GM19240 (cell line): Measurements from ENCODE around the gene CST6.
"Not testable (repeated sequence)": the region's sequence is repeated elsewhere in the genome, so short reads cannot be mapped to it uniquely, and the experiment has no call there.

Experiments
- DNase-seq: peaks from one replicate; pipeline ENCODE4 v3.0.0; 2011; ENCODE audit warnings: low spot score; ENCODE audit not compliant: insufficient read length

CST6 gene

DNA sequence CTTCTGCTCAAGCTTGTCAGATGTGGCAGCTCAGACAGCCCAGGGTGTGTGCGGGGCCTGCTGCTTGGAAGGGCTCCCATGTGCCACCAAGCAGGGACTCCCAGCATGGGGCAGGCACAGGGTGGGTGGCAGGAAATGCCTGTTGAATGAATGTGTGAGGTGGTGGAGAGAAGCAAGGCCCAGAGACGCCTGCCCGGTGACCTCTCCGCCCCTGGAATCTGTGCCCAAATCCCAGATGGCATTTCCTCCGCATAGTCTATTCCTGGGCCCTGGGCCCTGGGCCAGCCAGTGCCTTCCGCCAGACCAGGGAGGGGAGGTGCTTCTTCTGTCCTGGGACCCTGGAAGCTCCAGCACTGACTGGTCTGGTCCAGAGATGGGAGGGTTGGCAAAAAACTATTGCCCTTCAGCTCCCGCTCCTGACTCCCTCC, 3.7 kb downstream of the CST6 start:
- no peak for DNase-seq

DNA sequence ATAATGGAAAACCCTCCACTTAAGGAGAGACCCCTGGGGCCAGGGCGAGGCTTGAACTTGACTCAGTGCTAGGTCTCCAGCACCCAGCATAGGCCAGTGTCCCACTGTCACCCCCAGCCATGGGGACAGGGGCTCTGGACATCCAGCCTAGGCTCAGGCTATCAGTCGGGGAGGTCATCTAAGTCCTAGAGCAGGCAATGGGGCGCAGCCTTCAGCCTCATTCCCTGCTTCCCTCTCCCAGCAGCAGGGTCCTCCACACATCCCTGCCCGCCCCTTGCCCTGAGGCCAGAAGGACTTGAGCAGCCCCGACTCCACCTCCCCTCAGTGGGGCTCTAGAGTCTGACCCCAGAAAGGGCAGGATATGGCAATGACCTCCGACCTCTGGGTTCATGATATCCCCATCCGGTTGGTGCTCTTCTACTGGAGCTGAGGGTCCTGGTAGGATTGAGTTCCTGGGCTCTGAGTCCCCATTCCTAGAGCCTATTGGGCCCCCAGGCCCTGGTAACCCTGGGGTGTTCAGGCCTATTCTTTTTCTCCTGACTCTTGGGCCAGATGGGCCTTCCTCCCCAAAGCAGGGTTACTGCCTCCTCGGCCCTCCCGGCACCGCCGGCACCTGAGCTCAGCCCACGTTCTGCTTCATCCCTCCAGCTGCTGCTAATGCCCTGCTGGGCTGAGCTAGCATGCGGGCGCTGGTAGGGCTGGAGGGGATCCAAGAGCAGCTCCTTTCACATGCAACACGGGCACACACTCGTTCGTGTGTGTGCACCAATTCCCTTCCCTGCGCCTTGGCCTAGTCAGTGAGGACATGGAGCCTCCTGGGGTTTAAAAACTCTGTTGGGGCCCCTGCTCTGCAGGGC, 4.4 kb downstream of the CST6 start:
- no peak for DNase-seq

DNA sequence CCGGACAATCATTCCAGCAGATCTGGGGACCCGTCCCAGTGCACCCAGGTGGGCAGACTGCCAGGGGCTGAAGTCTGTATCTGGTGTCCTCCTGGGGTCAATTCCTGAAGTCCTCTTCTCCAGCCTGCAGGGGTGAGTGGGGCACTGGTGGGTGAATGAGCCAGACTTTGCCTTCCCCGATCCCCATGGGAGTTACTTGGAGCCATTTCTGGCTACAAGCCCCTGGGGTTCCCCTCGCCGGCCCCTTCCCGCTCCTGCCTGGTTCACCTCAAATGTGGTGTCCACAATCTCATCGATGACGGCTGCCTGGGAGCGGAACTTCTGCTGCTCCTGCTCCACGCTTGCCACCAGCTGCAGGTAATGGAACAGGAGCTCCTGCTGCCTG, 5.0 kb downstream of the CST6 start:
- DNase-seq: no peak

DNA sequence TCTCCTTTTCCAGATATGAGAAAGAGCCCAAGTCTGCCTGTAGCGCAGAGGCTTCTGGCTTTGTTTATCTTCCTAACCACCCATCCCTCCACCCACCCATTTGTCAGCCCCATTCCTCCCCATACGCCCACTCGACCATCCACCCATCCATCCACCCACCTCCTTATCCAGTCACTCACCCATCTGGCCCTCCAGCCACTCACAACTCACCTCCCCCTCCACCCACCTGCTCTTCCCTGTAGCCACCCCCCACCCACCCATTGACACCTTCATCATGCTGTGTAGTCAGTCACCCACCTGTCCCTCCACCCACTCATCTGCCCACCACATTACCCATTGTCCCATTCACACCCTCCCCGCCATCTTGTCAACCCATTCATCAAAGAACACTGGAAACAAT, 5.5 kb downstream of the CST6 start:
- DNase-seq: no peak

DNA sequence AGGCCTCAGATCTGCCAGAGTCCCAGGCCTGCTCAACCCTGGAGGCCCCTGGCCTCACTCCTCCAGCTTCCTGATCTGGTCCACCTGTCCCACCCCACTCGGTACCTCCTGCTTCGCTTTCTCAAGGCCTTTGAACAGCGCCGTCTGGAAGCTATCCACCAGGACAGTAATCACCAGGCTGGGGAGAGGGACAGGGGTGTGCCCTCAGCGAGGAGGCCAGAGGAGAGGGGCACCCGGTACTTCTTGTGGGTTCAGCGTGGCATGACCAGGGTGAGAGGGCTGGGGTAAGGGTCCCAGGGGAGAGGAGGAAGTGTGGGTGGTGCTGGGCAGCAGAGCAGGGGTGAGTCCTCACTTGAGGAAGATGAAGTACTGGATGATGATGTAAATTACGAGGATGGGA, 8.4 kb downstream of the CST6 start:
- DNase-seq: no peak

DNA sequence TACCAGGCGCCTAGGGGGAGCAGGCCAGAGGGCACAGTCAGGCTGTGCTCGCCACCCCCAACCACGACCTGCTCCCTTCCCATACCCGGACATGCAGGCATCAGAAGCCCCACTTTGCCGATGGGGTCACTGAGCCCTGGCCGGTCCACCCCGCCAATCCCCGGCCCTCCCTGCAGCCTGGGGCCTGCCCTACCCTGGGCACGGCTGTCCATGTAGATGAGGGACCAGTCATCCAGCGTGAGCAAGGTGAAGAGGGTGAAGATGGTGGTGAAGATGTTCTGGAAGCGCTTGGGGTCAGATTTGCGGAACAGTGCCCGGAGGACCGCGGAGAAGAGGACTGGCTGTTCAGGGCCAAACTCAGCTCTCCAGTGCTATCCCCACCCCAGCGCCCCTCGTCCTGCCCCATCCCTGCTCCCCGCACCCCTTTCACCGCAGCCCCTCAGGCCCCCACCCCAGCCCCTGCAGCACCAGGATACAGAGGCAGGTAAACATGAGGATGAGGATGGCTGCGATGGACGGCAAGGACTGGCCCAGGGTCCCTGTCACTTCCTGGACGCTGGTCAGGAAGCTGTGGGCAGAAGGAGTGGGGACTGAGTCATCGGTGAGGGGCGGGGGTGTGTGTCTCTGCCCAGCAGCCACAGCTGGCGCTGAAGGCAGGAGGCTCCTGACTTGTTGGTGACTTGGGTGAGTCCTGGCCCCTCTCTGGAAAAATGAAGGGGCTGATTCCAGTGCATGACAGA, 9.0 kb downstream of the CST6 start:
- DNase-seq: no peak

DNA sequence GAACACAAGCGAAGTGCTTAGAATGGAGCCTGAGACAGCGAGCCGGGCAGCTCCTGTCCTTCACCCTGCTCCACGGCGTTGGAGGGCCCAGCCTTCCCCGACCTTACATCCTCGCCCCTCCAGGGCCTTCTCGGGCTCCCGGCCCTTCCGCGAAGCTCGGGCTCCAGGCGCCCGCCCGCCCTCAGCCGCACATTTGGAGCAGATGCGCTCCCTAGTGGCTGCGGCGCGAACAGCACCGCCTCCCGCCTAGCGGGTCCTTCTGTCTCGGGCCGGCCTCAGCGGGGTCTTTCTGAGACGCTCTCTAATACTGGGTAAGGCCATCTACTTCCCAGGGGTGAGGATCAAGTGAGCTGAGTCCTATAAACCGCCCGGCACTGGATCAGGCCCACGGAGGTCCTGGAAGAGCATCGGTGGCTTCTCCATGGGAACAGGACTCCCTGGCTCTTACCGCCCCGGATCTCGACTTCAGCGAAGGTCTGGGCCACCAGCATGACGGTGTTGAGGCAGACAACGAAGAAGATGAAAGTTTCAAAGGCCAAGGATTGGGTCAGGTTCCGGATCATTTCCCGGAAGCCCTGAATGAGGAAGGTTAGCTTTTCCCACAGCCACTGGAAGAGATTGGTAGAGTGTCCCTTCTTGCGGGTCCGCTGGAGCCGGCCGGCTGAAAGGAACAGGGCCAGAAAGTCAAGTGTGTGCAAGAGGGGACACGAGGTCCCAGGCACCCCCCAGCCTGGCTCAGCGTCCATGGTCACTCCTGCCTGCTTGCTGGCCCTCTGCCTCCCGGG, 10.8 kb downstream of the CST6 start:
- DNase-seq: peak; percentile 85

DNA sequence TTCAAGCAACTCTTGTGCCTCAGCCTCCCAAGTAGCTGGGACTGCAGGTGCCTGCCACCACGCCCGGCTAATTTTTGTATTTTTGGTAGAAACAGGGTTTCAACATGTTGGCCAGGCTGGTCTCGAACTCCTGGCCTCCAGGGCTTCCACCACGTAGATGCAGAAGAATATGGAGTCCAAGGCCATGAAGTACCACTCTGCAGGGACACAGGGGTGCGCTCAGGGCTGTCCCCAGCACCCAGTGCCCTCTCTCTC, 11.3 kb downstream of the CST6 start:
- DNase-seq: not testable (repeated sequence)

DNA sequence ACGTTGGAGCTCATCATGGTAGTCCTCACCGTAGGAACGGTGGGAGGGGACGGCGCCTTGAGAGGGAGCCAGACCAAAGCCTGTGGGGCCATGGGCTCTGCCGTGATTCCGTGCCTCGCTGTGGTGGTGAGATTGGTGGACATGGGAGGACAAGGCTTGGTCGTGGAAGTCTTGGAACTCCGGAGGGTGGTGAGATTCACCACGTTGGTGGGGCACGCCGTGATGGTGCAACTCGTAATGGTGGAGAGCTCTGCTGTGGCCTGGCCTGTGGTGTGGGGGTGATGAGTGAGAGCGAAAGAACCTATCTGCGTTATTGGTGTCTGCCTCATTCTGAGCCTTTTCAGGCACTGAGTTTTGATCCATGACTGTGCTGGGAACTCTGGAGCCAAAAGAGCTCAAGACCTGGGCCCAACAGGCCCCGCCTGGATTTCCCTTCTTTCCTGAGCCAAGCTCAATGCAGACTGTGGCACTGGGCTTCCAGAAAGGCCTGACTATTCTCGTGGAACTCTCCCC, 14.3 kb downstream of the CST6 start, which contains the start of gene CATSPER1:
Gene CATSPER1, minus strand, starts transcription at position 463 of the 513 bp plus-strand sequence. Its CDS starts 100 bp downstream, at position 363.
- no peak for DNase-seq

DNA sequence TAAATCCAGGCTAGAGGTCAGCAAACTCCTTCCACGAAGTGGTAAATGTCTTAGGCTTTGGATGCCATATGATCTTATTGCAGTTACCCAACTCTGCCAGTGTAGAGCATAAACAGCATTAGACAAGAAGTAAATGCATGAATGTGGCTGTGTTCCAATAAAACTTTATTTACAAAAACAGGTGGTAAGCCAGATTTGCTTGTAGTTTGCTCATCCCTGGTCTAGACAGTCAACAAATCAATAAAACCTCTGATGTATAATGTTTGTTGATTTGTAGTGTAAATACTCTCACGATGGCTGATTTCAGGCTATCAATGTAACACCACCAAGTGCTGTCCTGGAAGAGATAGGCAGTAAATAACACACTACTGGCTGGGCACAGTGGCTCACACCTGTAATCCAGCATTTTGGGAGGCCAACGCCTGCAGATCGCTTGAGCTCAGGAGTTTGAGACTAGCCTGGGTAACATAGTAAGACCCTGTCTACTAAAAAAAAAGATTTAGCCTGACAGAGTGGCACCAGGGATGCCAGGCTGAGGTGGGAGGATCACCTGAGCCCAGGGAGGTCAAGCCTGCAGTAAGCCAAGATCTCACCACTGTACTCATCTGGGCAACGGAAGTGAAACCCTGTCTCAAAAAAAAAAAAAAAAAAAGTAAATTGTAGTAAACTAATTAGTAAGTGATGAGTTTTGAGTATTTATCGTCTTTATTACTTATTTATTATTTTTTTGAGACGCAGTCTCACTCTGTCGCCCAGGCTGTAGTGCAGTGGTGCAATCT, 21.3 kb downstream of the CST6 start:
- no peak for DNase-seq

DNA sequence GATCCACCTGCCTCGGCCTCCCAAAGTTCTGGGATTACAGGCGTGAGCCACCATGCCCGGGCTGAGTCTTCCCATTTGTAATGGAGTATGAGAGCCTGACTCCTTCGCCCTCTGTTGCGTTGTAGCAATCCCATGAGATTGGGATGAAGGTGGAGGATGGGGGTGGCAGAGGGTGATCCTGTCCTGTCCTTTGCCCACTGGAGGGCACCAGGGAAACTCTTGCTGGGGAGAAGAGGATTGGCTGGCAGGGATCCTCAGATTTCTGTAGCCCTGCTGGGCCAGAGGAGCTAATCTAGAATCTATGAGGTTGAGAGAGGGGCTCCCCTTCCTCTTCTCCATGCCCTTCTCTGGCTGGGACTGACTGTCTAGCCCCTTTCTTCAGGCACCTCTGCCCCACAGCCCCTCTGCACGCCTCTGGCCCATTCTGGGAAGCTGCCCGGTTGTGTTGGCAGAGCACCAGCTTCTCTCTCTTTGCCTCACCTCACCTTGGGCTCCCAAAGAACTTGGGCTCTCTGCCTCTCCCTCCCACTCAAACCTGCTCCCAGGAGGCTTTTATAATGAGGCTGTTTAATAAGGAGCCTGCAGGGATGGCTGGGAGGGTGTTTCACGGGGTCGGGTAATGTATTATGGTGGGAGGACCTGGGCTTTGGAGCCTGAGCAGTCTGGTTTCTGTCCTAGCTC, 24.0 kb downstream of the CST6 start:
- DNase-seq: no peak

DNA sequence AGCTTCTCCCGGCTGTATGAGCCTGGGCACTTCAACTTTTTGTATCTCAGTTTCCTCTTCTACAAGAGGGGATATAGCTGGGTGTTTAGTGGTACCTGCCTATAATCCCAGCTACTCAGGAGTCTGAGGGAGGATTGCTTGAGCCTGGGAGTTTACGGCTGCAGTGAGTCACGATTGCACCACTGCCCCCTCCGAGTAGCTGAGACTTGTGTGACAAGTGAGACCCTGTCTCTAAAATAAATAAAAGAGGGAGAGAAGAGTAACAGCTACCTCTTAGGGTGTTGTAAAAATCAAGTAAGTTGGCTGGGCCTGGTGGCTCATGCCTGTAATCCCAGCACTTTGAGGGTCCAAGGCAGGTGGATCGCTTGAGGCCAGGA, 24.5 kb downstream of the CST6 start:
- DNase-seq: no peak

DNA sequence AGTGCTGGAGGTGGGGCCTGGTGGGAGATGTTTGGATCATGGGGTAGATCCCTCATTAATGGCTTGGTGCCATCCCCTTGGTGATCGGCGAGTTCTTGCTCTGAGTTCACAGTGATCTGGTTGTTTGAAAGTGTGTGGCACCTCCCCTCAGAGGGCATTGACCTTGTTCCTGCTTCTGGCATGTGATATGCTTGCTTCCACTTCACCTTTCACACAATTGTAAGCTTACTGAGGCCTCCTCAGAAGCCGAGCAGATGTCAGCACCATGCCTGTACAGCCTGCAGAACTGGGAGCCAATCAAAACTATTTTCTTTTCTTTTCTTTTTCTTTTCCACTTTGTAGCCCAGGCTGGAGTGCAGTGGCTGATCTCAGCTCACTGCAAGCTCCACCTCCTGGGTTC, 25.5 kb downstream of the CST6 start:
- no peak for DNase-seq

DNA sequence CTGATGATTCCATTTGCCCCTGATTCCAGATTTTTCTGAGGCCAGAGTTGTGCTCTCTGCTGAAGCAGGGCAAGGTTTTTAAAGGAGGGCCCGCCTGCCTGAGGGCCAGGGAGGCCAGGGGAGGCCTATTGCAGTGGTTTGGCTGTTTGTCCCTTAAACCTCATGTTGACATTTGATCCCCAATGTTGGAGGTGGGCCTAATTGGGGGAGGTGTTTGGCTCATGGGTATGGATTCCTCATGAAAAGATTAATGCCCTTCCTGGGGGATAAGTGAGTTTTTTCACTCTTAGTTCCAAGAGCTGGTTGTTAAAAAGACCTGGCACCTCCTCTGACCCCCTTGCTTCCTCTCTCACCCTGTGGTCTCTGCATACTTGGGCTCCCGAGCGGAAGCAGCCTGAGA, 28.0 kb downstream of the CST6 start:
- DNase-seq: no peak

DNA sequence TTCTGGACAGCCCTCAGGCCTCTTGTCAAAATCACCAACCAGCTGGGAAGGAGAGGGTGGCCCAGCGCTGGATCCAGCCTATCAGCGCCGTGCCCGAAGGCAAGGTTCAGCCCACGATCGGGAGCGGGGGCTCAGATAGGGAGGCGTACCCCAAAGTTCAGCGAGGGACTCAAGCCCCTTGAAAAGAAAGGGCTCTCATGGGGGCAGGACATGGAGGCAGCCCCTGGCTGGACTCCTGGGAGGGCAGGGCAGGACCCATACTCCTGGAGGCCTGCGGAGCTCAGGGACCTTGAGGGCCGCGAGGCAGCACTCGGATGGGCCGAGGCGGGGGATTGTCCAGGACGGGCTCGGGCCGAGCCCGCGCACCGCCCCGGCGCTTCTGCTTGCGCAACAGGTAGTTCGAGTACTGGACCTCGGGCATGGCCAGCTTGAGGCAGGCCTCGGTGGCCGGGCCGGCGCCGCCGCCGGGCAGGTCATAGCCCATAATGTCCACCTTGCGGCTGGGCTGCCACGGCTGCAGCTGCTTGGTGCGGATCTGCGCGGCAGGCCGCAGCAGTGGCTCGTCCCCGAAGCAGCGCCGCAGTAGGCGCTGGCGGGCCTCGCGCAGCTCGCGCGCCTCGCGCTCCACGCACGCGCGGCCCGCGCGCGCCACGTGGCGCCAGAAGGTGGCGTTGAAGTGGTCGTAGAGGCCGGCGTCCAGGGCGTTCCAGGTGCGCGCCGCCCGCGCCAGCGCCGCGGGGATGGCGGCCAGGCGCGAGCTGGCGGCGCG, 30.6 kb downstream of the CST6 start:
- DNase-seq: no peak

DNA sequence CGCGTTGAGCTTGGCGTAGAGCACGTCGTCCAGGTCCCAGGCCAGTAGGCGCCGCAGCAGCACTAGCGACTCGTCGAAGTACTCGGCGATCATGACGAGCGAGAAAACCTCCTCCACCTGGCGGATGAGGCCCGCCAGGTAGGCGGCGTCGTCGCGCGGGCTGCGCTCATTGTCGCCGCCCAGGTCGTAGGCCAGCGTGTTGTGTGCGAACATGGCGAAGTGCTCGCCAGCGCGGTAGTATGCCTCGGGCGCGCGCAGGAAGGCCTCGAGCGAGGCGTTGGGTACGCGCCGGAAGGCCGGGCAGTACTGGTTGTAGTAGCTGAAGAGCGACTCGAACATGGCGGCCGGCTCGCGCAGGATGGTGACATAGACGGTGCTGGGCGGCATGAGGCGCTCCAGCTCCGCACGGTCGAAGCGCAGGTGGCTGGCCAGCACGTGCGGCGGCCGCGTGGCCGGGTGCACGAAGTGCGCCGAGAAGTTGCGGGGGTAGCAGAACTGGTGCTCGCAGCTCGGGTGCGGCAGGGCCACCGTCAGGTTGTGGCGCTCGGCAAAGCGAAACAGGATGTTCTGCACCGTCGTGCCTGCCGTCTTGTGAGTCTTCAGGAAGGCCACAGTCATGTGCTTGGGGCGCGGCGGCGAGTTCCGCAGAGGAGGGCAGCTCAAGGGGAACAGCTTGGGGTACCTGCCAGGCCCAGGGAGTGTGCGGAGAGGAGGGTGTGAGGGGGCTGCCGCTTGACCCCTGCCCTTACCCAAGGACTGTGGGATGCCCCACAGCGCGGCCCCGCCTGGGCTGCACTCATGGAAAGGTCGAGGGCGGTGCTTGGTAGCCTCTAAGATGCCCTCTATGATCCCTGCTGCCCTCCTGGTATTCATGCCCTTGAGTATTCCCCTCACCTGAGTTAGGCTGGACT, 31.4 kb downstream of the CST6 start:
- no peak for DNase-seq

DNA sequence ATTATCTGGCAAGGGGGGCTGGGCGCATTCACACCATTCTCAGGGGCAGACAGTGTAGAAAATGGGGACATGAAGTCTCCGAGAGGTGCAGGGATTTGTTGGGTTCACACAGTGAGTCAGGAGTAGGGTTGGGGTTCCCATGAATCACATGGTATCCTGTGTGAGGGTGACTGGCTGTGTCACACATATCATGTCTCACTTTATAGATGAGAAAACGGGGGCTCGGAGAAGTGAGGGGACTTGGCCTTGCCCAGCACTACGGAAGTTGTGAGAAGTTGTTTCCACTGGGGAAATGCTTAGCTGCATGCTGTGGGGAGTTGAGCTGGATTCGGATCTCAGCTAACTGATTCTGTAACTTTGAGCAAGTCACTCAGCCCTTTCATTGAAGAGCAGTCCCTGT, 32.9 kb downstream of the CST6 start:
- DNase-seq: no peak

DNA sequence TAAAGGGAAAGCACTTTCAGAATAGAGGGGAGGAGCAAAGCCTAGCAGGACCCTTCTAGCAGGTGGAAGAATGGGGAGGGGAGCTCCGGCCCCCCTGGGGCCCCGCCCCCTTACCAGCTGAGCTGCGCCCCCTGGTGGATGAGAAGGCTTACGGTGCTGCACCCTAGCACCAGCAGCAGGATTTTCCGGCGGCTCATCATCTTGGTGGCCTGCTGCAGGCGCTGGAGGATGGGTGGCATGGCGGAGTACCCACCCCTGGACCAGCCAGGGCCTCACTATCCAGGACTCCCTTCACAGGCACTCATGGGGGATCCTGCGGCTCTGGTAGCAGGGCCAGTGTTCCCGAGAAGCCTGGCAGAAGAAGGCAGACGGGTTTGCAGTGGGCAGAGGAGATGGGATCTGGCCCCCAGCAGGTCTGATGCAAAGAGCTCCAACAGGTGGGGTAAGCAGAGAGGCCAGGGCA, 33.4 kb downstream of the CST6 start:
- DNase-seq: peak; percentile 95

DNA sequence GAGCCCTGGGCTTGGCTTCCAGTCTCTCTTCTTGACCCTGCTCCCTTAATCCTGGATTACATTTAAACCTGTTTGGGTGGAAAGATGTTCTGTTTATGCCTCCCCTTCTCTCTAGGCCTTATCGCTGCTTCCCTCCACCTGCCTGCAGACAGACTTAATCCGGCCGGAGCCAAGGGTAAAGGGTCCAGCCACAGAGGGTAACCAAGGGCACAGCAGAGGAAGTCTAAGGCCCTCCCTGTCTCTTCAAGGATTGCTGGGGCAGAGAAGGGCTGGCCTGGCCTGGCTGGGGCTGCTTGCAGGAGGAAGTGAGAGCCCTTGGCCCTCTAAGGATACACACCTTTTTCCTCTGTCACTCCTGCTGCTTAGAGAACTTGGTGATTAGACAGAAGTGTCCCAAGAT, 35.1 kb downstream of the CST6 start:
- DNase-seq: no peak
